COLO668 (cell line): ENCODE measurements around the gene GPAT2.
"Not testable (repeated sequence)": the region's sequence is repeated elsewhere in the genome, so short reads cannot be mapped to it uniquely, and the experiment has no call there.

ENCODE experiments used
- DNase-seq: peaks from one replicate; lab custom pipeline; 2025; ENCODE audit not compliant: unreplicated experiment; lab: John Stamatoyannopoulos, UW

Gene GPAT2

GRCh38 chr2:96034792-96035191 is at the start of gene GPAT2:
Gene GPAT2, minus strand, starts transcription at chr2:96034916. Its CDS starts 2,557 bp downstream, at chr2:96032359.
- not testable (repeated sequence) for DNase-seq

- DNase-seq: no peak
These were observed 49.5 kb upstream of the GPAT2 start for GRCh38 chr2:96083989-96084857.

- no peak for DNase-seq
These were observed 48.6 kb upstream of the GPAT2 start for GRCh38 chr2:96083064-96083939.

GRCh38 chr2:96082211-96083063 is 47.7 kb upstream of the GPAT2 start:
- no peak for DNase-seq

- DNase-seq: no peak
These were observed 46.3 kb upstream of the GPAT2 start for GRCh38 chr2:96081042-96081441.

- no peak for DNase-seq
These were observed 40.6 kb upstream of the GPAT2 start for GRCh38 chr2:96075199-96075771.

- no peak for DNase-seq
These were observed 39.4 kb upstream of the GPAT2 start for GRCh38 chr2:96074156-96074555.

GRCh38 chr2:96073170-96073775 is 38.6 kb upstream of the GPAT2 start:
- DNase-seq: no peak

- no peak for DNase-seq
These were observed 38.0 kb upstream of the GPAT2 start for GRCh38 chr2:96072746-96073145.

GRCh38 chr2:96071977-96072491 is 37.3 kb upstream of the GPAT2 start:
- not testable (repeated sequence) for DNase-seq

GRCh38 chr2:96071087-96071976 is 36.6 kb upstream of the GPAT2 start:
- DNase-seq: not testable (repeated sequence)

- DNase-seq: not testable (repeated sequence)
These were observed 35.6 kb upstream of the GPAT2 start for GRCh38 chr2:96070351-96070750.

GRCh38 chr2:96069878-96070277 is 35.2 kb upstream of the GPAT2 start:
- not testable (repeated sequence) for DNase-seq

- peak; percentile 81 for DNase-seq
These were observed 33.3 kb upstream of the GPAT2 start for GRCh38 chr2:96067902-96068581.

- DNase-seq: not testable (repeated sequence)
These were observed 32.5 kb upstream of the GPAT2 start for GRCh38 chr2:96067098-96067660.

GRCh38 chr2:96066511-96066910 is 31.8 kb upstream of the GPAT2 start:
- not testable (repeated sequence) for DNase-seq

- not testable (repeated sequence) for DNase-seq
These were observed 31.2 kb upstream of the GPAT2 start for GRCh38 chr2:96065954-96066353.

GRCh38 chr2:96065381-96065930 is 30.7 kb upstream of the GPAT2 start:
- no peak for DNase-seq
